Hepatocyte (in vitro differentiated cells): ENCODE data around the gene KRT76.

Experiments
- CTCF ChIP-seq: fragments of 200-600 bp; sonication (generic); IDR thresholded peaks from 2 replicates; pipeline ENCODE4 v1.5.1; 2016; ENCODE audit warnings: antibody characterized with exemption, mild to moderate bottlenecking; ENCODE audit not compliant: poor library complexity
- EZH2 ChIP-seq: fragments of 200-600 bp; sonication (generic); IDR thresholded peaks from 2 replicates; pipeline ENCODE4 v1.6.1; 2016; ENCODE audit warnings: antibody characterized with exemption, mild to moderate bottlenecking, borderline replicate concordance
- EZH2phosphoT487 ChIP-seq: fragments of 200-600 bp; sonication (generic); IDR thresholded peaks from one replicate; pipeline ENCODE4 v1.6.1; 2018; ENCODE audit warnings: antibody characterized with exemption, mild to moderate bottlenecking, low read depth, moderate library complexity; ENCODE audit not compliant: unreplicated experiment, severe bottlenecking

GRCh38 chr12:52776435-52776834 lies 710 bp downstream of the KRT76 start:
- TF ChIP-seq CTCF = no peak
- TF ChIP-seq EZH2phosphoT487 = no peak
- TF ChIP-seq EZH2 = no peak
